Caco-2 (cell line): ENCODE data around the gene SPDYA. TPM values are rescaled to one million over a fixed set of nuclear protein-coding genes. Genes with fewer than 3 reads are reported as not detected.
A peak's percentile ranks its signal among the peaks of the same experiment; 100 is the strongest.

Experiments
- BruUV-seq: library from RNA; stranded (reverse); fragments of 400-500 nt; replicated peaks from 2 replicates; lab custom pipeline; 2021; lab: Mats Ljungman, UMichigan
- CTCF ChIA-PET: fragments of 300-600 bp; sonication (Branson Sonifier 250); formaldehyde crosslinking; loops from one replicate; lab custom pipeline; 2022; ENCODE audit warnings: antibody characterized with exemption; lab: Charles Lee
- POLR2A ChIA-PET: fragments of 300-600 bp; sonication (Branson Sonifier 250); formaldehyde crosslinking; loops from one replicate; lab custom pipeline; 2022; ENCODE audit warnings: antibody characterized with exemption; lab: Charles Lee
- DNase-seq, 2 experiments: peaks; one replicate each; pipeline versions ENCODE4 v3.0.0 to v3.0.0-alpha.2; 2020 to 2022
- H3K27me3 ChIP-seq: replicated peaks from 2 replicates; pipeline ENCODE4 v1.6.0; 2011; ENCODE audit warnings: low read length; ENCODE audit not compliant: control insufficient read depth, insufficient read depth
- H3K36me3 ChIP-seq: 2 replicates; pipeline ENCODE4 v1.5.1; 2011; ENCODE audit warnings: low read length; ENCODE audit not compliant: control insufficient read depth, insufficient read depth
- H3K4me1 ChIP-seq: fragments of 250-450 bp; sonication (Bioruptor Pico); 2 replicates; pipeline ENCODE4 v1.5.1; 2020; ENCODE audit warnings: mild to moderate bottlenecking
- H3K4me3 ChIP-seq: 2 replicates; pipeline ENCODE4 v1.5.1; 2011; ENCODE audit warnings: low read depth, mild to moderate bottlenecking, control low read depth, low read length
- H3K9me3 ChIP-seq: fragments of 250-450 bp; sonication (Bioruptor Pico); 2 replicates; pipeline ENCODE4 v1.5.1; 2020; ENCODE audit warnings: mild to moderate bottlenecking, moderate library complexity
- H3K27ac Mint-ChIP-seq: one replicate; pipeline ENCODE4 v1.8.0; 2022; ENCODE audit warnings: mixed read lengths; ENCODE audit not compliant: unreplicated experiment
- H3K27me3 Mint-ChIP-seq: one replicate; pipeline ENCODE4 v1.8.0; 2022; ENCODE audit warnings: mixed read lengths; ENCODE audit not compliant: insufficient read depth, unreplicated experiment
- H3K36me3 Mint-ChIP-seq: one replicate; pipeline ENCODE4 v1.8.0; 2022; ENCODE audit warnings: mild to moderate bottlenecking, mixed read lengths; ENCODE audit not compliant: insufficient read depth, unreplicated experiment
- H3K4me1 Mint-ChIP-seq: one replicate; pipeline ENCODE4 v1.8.0; 2022; ENCODE audit warnings: low read depth, mixed read lengths; ENCODE audit not compliant: unreplicated experiment
- H3K4me3 Mint-ChIP-seq: one replicate; pipeline ENCODE4 v1.8.0; 2022; ENCODE audit warnings: mild to moderate bottlenecking, moderate library complexity, mixed read lengths; ENCODE audit not compliant: unreplicated experiment
- H3K9me3 Mint-ChIP-seq: one replicate; pipeline ENCODE4 v1.8.0; 2022; ENCODE audit warnings: mixed read lengths; ENCODE audit not compliant: unreplicated experiment
- CTCF ChIP-seq, 2 experiments: fragments of 200-600 bp in 1 of 2; IDR thresholded peaks; 1 replicate in 1 of 2; 2 replicates in 1 of 2; pipeline versions ENCODE4 v1.5.1 to v1.8.0; 2011 to 2022; ENCODE audit warnings: antibody characterized with exemption in 1 of 2, control low read depth in 1 of 2, inconsistent platforms in 1 of 2, low read depth in 1 of 2, low read length in 1 of 2, mild to moderate bottlenecking in 1 of 2, moderate library complexity in 1 of 2; ENCODE audit not compliant: insufficient read depth in 1 of 2, severe bottlenecking in 1 of 2, unreplicated experiment in 1 of 2
- intact Hi-C: fragments of 100-400 bp; cut with micrococcal nuclease; formaldehyde crosslinking; loops from one replicate; pipeline ENCODE4 v1.10.0; 2022; ENCODE audit not compliant: unreplicated experiment
- total RNA-seq: library from RNA; stranded (reverse); gene quantifications from 2 replicates; pipeline ENCODE4 v1.2.3, GENCODE V29; 2022

SPDYA gene
- total RNA-seq, 1 experiment from 2014 or later: 1.5 TPM

GRCh38 chr2:28870146-28870891, 59.7 kb downstream of the SPDYA start, which contains the start of gene TRMT61B:
TRMT61B (minus strand) TSS chr2:28870309; CDS start chr2:28870277, 32 bp downstream.
- Histone ChIP-seq H3K4me1 (0 out of 2 replicates have a peak, but pooled peaks cover 7% of the 10 kb centered on the region), H3K4me3 (peak within 1 kb of the TSS; percentile 78), H3K27me3 (no peaks in the 10 kb centered on the region), H3K9me3 (no peaks in the 10 kb centered on the region), H3K36me3 (no peaks in the 10 kb centered on the region)
- DNase-seq: peak; percentile 97 to 98
- no peak for TF ChIP-seq CTCF (IDR thresholded peaks at IDR 0.05; ENCODE audit: insufficient read depth in 1 of 2, low read depth in 1 of 2, low read length in 1 of 2, severe bottlenecking in 1 of 2, unreplicated experiment in 1 of 2)
- H3K4me1 Mint-ChIP-seq: peaks cover 7% of the 10 kb centered on the region
- peak within 1 kb of the TSS; percentile 90 for H3K4me3 Mint-ChIP-seq
- POLR2A ChIA-PET: interaction anchor here (1.0 to 2.4 kb wide), 5 partner anchors 17 to 119 kb away, joined by 3 to 46 read pairs (median 5); partner anchors contain the start of genes PPP1CB and WDR43
- CTCF ChIA-PET: interaction anchor here (0.9 to 1.0 kb wide), 2 partner anchors 24 to 25 kb away, joined by 3 to 4 read pairs; partner anchors contain the start of gene WDR43
- intact Hi-C loops: loop anchor here (1.0 kb wide), 1 partner anchor 24 kb away; the partner anchor contains the start of gene WDR43
- H3K27ac Mint-ChIP-seq: peak within 1 kb of the TSS; percentile 93
- BruUV-seq: TSS peak; percentile 99
- H3K9me3 Mint-ChIP-seq: no peaks in the 10 kb centered on the region
- peaks cover under 1% of the 10 kb centered on the region for H3K27me3 Mint-ChIP-seq
- peaks cover 7% of the 10 kb centered on the region for H3K36me3 Mint-ChIP-seq

GRCh38 chr2:28871620-28872019, 61.0 kb downstream of the SPDYA start:
- intact Hi-C loops: no loop called here
- H3K27me3 ChIP-seq: no peaks in the 10 kb centered on the region
- CTCF ChIA-PET: no interaction called here
- H3K4me1 ChIP-seq: 0 out of 2 replicates have a peak, but pooled peaks cover 7% of the 10 kb centered on the region
- DNase-seq: no peak
- H3K9me3 Mint-ChIP-seq: no peaks in the 10 kb centered on the region
- peaks cover 7% of the 10 kb centered on the region for H3K36me3 Mint-ChIP-seq
- peaks cover 7% of the 10 kb centered on the region for H3K4me1 Mint-ChIP-seq
- no peak for TF ChIP-seq CTCF (IDR thresholded peaks at IDR 0.05; ENCODE audit: insufficient read depth in 1 of 2, low read depth in 1 of 2, low read length in 1 of 2, severe bottlenecking in 1 of 2, unreplicated experiment in 1 of 2)
- H3K9me3 ChIP-seq: no peaks in the 10 kb centered on the region
- POLR2A ChIA-PET: interaction anchor here (0.6 to 2.4 kb wide), 2 partner anchors 11 to 23 kb away, joined by 11 to 46 read pairs; partner anchors contain the start of gene WDR43
- no TSS peak for BruUV-seq
- H3K4me3 Mint-ChIP-seq: no peak overlapping the region
- H3K4me3 ChIP-seq: no peak overlapping the region
- H3K27me3 Mint-ChIP-seq: peaks cover 11% of the 10 kb centered on the region
- no peaks in the 10 kb centered on the region for H3K36me3 ChIP-seq
- no peak overlapping the region for H3K27ac Mint-ChIP-seq

- H3K9me3 Mint-ChIP-seq: no peaks in the 10 kb centered on the region
- H3K4me3 Mint-ChIP-seq: no peak overlapping the region
- H3K27me3 ChIP-seq: no peaks in the 10 kb centered on the region
- H3K36me3 ChIP-seq: no peaks in the 10 kb centered on the region
- H3K27ac Mint-ChIP-seq: no peak overlapping the region
- peaks cover 19% of the 10 kb centered on the region for H3K27me3 Mint-ChIP-seq
- no peaks in the 10 kb centered on the region for H3K36me3 Mint-ChIP-seq
- CTCF ChIA-PET: no interaction called here
- POLR2A ChIA-PET: no interaction called here
- no peaks in the 10 kb centered on the region for H3K4me1 ChIP-seq
- DNase-seq: no peak
- no peak overlapping the region for H3K4me3 ChIP-seq
- no peaks in the 10 kb centered on the region for H3K4me1 Mint-ChIP-seq
- H3K9me3 ChIP-seq: no peaks in the 10 kb centered on the region
- TF ChIP-seq CTCF (IDR thresholded peaks at IDR 0.05; ENCODE audit: insufficient read depth in 1 of 2, low read depth in 1 of 2, low read length in 1 of 2, severe bottlenecking in 1 of 2, unreplicated experiment in 1 of 2): no peak
- BruUV-seq: no TSS peak
- intact Hi-C loops: no loop called here
These were observed 69.6 kb downstream of the SPDYA start for GRCh38 chr2:28880193-28880592.
